ENCODE data around the gene SPEM1. TPM values are rescaled to one million over a fixed set of nuclear protein-coding genes. Genes with fewer than 3 reads are reported as not detected.

Gene SPEM1
- total and polyA plus RNA-seq, 10 of the 15 experiments (the other 5 are each of a cell fraction or from before 2014, with no cell fraction given), result not detected

DNA sequence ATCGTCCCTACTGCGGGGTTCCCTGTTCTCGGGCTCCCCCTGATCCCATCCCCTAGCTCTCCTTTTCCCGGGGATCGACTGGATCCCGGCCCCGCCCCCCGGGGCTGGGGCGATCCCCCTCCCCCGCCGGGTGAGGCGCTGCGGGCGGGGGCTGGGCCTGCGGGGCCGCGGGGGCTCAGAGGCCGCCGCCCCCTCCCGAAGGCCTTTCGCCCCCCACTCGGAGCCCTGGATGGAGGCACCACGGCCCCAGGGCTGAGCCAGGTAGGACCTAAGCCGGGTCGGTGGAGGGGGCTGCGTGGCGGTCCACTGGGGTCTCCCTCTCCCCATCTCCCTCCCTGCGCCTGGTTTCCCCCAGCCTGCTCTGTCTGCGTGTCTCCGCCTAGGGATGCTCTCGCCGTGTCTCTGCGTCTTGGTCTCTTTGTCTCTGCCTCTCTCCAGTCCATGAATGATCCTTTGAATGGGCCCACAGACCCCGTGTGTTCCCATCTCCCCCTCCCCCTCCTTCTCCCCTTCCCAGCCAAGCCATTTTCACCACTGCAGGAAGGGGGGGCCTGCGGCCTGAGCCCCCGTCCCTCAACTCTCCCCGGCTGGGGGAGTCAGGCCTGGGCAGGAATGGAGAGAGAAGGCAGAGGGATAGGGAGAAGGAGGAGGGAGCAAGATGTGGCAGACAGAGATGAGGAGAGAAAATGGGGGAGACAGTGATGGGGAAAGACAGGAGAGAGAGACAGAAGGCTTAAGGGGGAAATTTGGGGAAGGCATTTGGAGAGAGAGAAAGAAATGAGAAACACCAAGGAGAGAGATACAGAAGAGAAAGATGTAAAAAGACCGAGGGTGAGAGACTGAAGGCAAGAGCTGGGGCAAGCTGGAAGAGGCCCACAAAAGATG is 14.5 kb upstream of the SPEM1 start:
- Histone ChIP-seq H3K4me2 (ENCODE audit: control insufficient read depth, insufficient read depth) (peak overlapping the region; percentile 72), H3K36me3 (ENCODE audit: control insufficient read depth in 2 of 2, insufficient read depth in 2 of 2, low read length in 1 of 2) (no peaks in the 10 kb centered on the region), H2AFZ (ENCODE audit: control insufficient read depth, low read depth, low read length) (peak overlapping the region; percentile 96; the same call in 1 of the 2 replicates), H3K79me2 (ENCODE audit: control insufficient read depth, insufficient read depth, low read length) (peaks cover 2% of the 10 kb centered on the region), H3K27ac (ENCODE audit: control insufficient read depth, insufficient read depth) (no peak overlapping the region), H3K27me3 (replicated peaks in 1 of 2; ENCODE audit: control insufficient read depth in 2 of 2, insufficient read depth in 2 of 2, low read length in 1 of 2) (peaks cover 0 to 6% of the 10 kb centered on the region in 2 experiments; a peak in 2 of 4 replicates), H3K4me3 (peak overlapping the region; percentile 85; the same call in 1 of the 2 replicates), H3K9me3 (replicated peaks; ENCODE audit: control insufficient read depth, insufficient read depth, low read length) (no peaks in the 10 kb centered on the region), H3K9ac (ENCODE audit: control insufficient read depth, insufficient read depth, low read length) (no peak overlapping the region), H3K4me1 (ENCODE audit: control insufficient read depth, insufficient read depth, low read length) (peaks cover 3% of the 10 kb centered on the region; the same call in 1 of the 2 replicates), H4K20me1 (ENCODE audit: control insufficient read depth, insufficient read depth) (no peaks in the 10 kb centered on the region)
- POLR2A ChIA-PET, result interaction anchor here (0.6 to 1.8 kb wide), 2 partner anchors 34 to 121 kb away, joined by 3 to 14 read pairs; partner anchors contain the start of gene FGF11
- BruUV-seq (replicated peaks), result no TSS peak
- CTCF ChIA-PET, result interaction anchor here (0.6 to 0.8 kb wide), 2 partner anchors 50 to 63 kb away, joined by 3 to 4 read pairs; no protein-coding TSS in a partner anchor
- RAD21 ChIA-PET (ENCODE audit: unreplicated experiment), result no interaction called here
- DNase-seq (ENCODE audit: low read depth, low spot score) (no peak), ATAC-seq (no peak), FAIRE-seq (no peak)
- SMC1A ChIA-PET (ENCODE audit: uncharacterized antibody, unreplicated experiment), result no interaction called here
- in situ Hi-C loops (cut with MboI), result no loop called here
- intact Hi-C loops (cut with micrococcal nuclease; ENCODE audit: unreplicated experiment), result no loop called here
- TF ChIP-seq KLF5 (IDR thresholded peaks at IDR 0.05; ENCODE audit: partially characterized antibody), result no peak
- no peak for TF ChIP-seq NR2F1 (conservative IDR thresholded peaks at IDR 0.05)
- no peak for TF ChIP-seq RELA (IDR thresholded peaks at IDR 0.05; ENCODE audit: borderline replicate concordance, partially characterized antibody)
- no peak for TF ChIP-seq BMI1 (IDR thresholded peaks at IDR 0.05; ENCODE audit: borderline replicate concordance)
- TF ChIP-seq SPI1 (IDR thresholded peaks at IDR 0.05; ENCODE audit: borderline replicate concordance, insufficient read depth, low read depth, low read length), result no peak
- TF ChIP-seq MYC (IDR thresholded peaks at IDR 0.05; ENCODE audit: insufficient read depth, insufficient read length, insufficient replicate concordance, low read length, severe bottlenecking), result no peak
- 37% methylated on average over 19 of the region's 38 CpGs for WGBS (ENCODE audit: insufficient coverage, insufficient replicate concordance, low lambda C conversion rate, missing lambda C conversion rate)

Data from GM12878 (cell line).